ACHN (cell line): ENCODE results near the gene ELAVL1.

Experiments
- DNase-seq: peaks from one replicate; pipeline ENCODE4 v3.0.0-alpha.2; 2015
- in situ Hi-C: cut with HindIII; loops from 2 replicates; pipeline ENCODE4 v1.10.0; 2017; ENCODE audit warnings: low sequenced_read_pairs, low pct_ligation_motif_present, low pct_unique_long_range_greater_than_20kb

Gene ELAVL1

DNA sequence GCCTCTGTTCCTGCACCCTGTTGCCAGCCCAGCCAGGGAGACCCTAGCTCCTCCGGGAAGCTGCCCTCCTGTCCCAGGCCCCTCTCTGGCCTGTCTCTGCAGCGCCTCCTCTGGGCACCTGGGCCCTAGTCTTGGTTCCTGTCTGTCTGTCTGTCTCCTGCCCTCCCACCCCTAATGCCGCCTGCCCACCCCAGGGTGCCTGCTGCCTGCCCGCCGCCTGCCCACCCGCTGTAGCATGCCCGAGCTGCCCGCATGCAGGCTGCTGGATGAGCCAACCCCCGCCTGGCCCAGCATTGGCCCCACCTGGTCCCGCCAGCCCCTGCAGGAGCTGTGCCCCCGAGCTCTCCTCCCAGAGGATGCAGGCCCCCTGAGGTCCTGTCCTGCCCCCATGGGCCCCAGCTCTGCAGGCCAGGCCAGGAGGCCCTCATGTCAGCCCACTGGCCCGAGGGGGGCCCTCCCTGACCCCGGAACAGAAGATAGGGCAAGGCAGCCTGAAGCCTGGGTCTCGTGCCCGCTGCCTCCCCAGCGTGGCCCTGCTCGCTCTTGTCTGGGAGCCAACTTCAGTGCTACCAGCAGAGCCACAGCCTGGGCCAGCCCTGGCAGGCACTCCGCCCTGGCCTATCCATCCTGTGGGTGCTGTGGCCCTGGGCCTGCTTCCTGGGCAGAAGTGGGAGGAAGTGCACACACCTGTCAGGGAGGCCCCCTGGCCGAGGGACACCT, 96.5 kb downstream of the ELAVL1 start:
- DNase-seq = no peak
- in situ Hi-C loops = no loop called here
